HEK293T (cell line): ENCODE results near the gene SLC27A6.

ENCODE experiments used
- CTCF ChIA-PET: fragments of 350-600 bp; formaldehyde crosslinking; extraction: SDS; loops from one replicate; lab custom pipeline; 2021; ENCODE audit warnings: antibody characterized with exemption, inconsistent platforms; lab: Yijun Ruan, JAX
- POLR2A ChIA-PET: fragments of 350-600 bp; formaldehyde crosslinking; extraction: SDS; loops from one replicate; lab custom pipeline; 2020; ENCODE audit warnings: antibody characterized with exemption, inconsistent platforms; lab: Yijun Ruan, JAX
- DNase-seq: peaks from one replicate; pipeline ENCODE4 v3.0.0; 2012; ENCODE audit warnings: mixed read lengths; ENCODE audit errors: extremely low spot score
- ARNT ChIP-seq: fragments of 450-650 bp; IDR thresholded peaks from 2 replicates; pipeline ENCODE4 v1.6.1; 2017; ENCODE audit warnings: mild to moderate bottlenecking
- BHLHE40 ChIP-seq: fragments of 450-650 bp; IDR thresholded peaks from 2 replicates; pipeline ENCODE4 v1.6.1; 2016; ENCODE audit warnings: mild to moderate bottlenecking, moderate library complexity, borderline replicate concordance
- CTBP1 ChIP-seq: fragments of 450-650 bp; IDR thresholded peaks from 2 replicates; pipeline ENCODE4 v1.6.1; 2016; ENCODE audit warnings: borderline replicate concordance
- ELF4 ChIP-seq: fragments of 450-650 bp; IDR thresholded peaks from 2 replicates; pipeline ENCODE4 v1.6.1; 2017; ENCODE audit warnings: antibody characterized with exemption
- FOXA1 ChIP-seq: fragments of 450-650 bp; IDR thresholded peaks from 2 replicates; pipeline ENCODE4 v1.6.1; 2016; ENCODE audit warnings: mild to moderate bottlenecking
- FOXK2 ChIP-seq: fragments of 450-650 bp; IDR thresholded peaks from 2 replicates; pipeline ENCODE4 v1.6.1; 2016; ENCODE audit warnings: mild to moderate bottlenecking
- FOXM1 ChIP-seq: fragments of 450-650 bp; IDR thresholded peaks from 2 replicates; pipeline ENCODE4 v1.6.1; 2017; ENCODE audit warnings: mild to moderate bottlenecking, borderline replicate concordance
- HDGF ChIP-seq: fragments of 450-650 bp; IDR thresholded peaks from 2 replicates; pipeline ENCODE4 v1.6.1; 2017; ENCODE audit warnings: antibody characterized with exemption, borderline replicate concordance
- L3MBTL2 ChIP-seq: fragments of 450-650 bp; conservative IDR thresholded peaks from 2 replicates; pipeline ENCODE4 v1.6.1; 2016; ENCODE audit warnings: mild to moderate bottlenecking
- LEF1 ChIP-seq: fragments of 450-650 bp; IDR thresholded peaks from 2 replicates; pipeline ENCODE4 v1.6.1; 2017; ENCODE audit warnings: mild to moderate bottlenecking, borderline replicate concordance
- NFRKB ChIP-seq: fragments of 450-650 bp; IDR thresholded peaks from 2 replicates; pipeline ENCODE4 v1.6.1; 2016; ENCODE audit warnings: mild to moderate bottlenecking, moderate library complexity
- PKNOX1 ChIP-seq: fragments of 450-650 bp; IDR thresholded peaks from 2 replicates; pipeline ENCODE4 v1.6.1; 2016
- SP1 ChIP-seq: fragments of 450-650 bp; IDR thresholded peaks from 2 replicates; pipeline ENCODE4 v1.6.1; 2017
- SUZ12 ChIP-seq: fragments of 450-650 bp; IDR thresholded peaks from 2 replicates; pipeline ENCODE4 v1.6.1; 2016; ENCODE audit warnings: mild to moderate bottlenecking
- TARDBP ChIP-seq: fragments of 450-650 bp; IDR thresholded peaks from 2 replicates; pipeline ENCODE4 v1.6.1; 2016
- ZNF384 ChIP-seq: fragments of 450-650 bp; IDR thresholded peaks from 2 replicates; pipeline ENCODE4 v1.6.1; 2016

Gene SLC27A6

DNA sequence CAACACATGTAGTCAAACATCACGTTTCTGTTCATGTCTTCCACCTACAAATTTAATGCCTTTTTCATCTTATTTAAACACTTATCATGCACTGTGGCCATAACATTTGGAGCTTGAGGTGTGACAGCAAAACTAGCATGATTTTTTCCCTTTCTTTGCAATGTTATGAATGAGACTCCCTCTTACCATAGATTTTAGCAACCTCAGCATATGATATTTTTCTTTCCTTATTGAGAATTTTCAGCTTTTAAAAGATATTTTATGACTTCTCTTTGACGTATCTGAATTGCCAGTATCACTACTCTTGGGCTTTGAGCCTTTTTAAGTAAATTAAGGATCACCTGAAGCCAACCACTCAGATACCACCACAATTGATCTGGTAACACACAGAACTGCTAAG lies 96.6 kb downstream of the SLC27A6 start:
- no peak for DNase-seq
- POLR2A ChIA-PET = no interaction called here
- CTCF ChIA-PET = no interaction called here
- TF ChIP-seq CTBP1 = no peak
- TF ChIP-seq ARNT = no peak
- no peak for TF ChIP-seq BHLHE40
- TF ChIP-seq L3MBTL2 = no peak
- no peak for TF ChIP-seq ELF4
- TF ChIP-seq SP1 = no peak
- TF ChIP-seq FOXA1 = no peak
- no peak for TF ChIP-seq LEF1
- TF ChIP-seq TARDBP = no peak
- no peak for TF ChIP-seq PKNOX1

DNA sequence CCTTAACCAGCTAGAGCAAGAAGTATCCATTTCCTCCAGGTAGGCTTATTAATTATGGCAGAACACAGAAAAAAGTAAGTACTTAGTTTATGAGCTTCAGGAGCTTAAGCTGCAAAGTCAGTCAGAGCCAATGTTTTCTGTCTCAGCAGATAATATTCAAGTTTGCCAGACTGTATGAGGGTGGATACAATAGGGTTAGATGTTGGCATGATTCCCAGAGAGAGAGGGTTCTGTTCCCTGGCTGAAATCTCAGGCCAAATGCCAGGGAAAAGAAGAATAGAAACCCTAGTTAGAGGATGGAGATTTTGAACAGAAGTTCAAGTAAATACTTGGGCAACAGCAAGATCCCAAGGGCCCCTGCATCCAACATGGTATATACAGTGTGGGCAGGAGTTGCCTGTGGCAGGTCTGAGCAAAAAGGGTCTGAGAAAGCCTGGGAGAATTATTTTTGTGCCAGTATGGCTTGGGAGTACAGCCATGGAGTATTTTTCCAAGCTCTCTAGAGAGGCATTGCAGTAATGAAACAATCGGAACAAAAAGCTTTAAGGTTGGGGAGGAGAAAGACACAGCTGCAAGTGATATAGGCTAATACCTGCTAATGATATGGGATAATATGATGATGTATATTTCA lies 98.3 kb downstream of the SLC27A6 start:
- no peak for DNase-seq
- TF ChIP-seq ELF4 (no peak), BHLHE40 (no peak)
- ChIA-PET POLR2A (interaction anchor here (1.0 kb wide), 1 partner anchor 31 kb away, joined by 3 read pairs; the partner anchor contains the start of gene ISOC1), CTCF (no interaction called here)

GRCh38 chr5:129065721-129066120 lies 100.4 kb downstream of the SLC27A6 start:
- CTCF ChIA-PET = interaction anchor here (0.6 to 0.7 kb wide), 2 partner anchors 61 to 1171 kb away, joined by 3 to 4 read pairs; no protein-coding TSS in a partner anchor
- DNase-seq = no peak
- TF ChIP-seq ZNF384 = no peak
- no peak for TF ChIP-seq FOXA1
- no peak for TF ChIP-seq HDGF
- TF ChIP-seq FOXM1 = no peak
- TF ChIP-seq BHLHE40 = no peak
- TF ChIP-seq LEF1 = no peak
- no peak for TF ChIP-seq PKNOX1
- TF ChIP-seq TARDBP = no peak
- no peak for TF ChIP-seq FOXK2
- no peak for TF ChIP-seq SUZ12
- no peak for TF ChIP-seq NFRKB
- no peak for TF ChIP-seq CTBP1
- TF ChIP-seq ELF4 = no peak
- TF ChIP-seq L3MBTL2 = no peak
- TF ChIP-seq SP1 = no peak
- TF ChIP-seq ARNT = no peak
- POLR2A ChIA-PET = no interaction called here

DNA sequence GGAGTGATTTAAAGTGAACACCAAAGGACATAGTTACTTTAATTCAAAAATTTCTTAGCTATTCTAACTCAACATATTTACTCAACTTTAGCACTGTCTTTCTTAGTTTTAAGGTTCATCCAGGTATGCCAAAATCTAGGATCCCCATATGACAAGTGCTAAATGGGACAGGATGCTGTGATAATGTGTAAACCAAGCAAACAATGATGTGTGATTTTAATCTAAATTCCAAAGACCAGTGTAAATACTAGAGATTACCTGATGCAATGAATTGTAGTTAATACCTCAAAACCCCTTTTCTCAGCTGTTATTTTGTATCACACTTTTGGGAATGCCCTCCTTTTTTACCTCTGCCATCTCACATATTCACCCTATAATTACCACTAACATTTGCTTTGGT lies 102.5 kb downstream of the SLC27A6 start:
- TF ChIP-seq FOXA1 (no peak), FOXK2 (no peak), NFRKB (no peak), LEF1 (no peak), SUZ12 (no peak), BHLHE40 (no peak), ELF4 (no peak), CTBP1 (no peak), PKNOX1 (no peak), SP1 (no peak), ARNT (no peak)
- no peak for DNase-seq
- POLR2A ChIA-PET = no interaction called here
- CTCF ChIA-PET = no interaction called here

- CTCF ChIA-PET = no interaction called here
- TF ChIP-seq ZNF384 = no peak
- TF ChIP-seq FOXM1 = no peak
- no peak for TF ChIP-seq SUZ12
- no peak for TF ChIP-seq LEF1
- TF ChIP-seq TARDBP = no peak
- TF ChIP-seq SP1 = no peak
- no peak for TF ChIP-seq ARNT
- TF ChIP-seq PKNOX1 = no peak
- TF ChIP-seq BHLHE40 = no peak
- no peak for TF ChIP-seq FOXK2
- POLR2A ChIA-PET = no interaction called here
- DNase-seq = no peak
Observed at GRCh38 chr5:129069292-129069691, 104.0 kb downstream of the SLC27A6 start.

DNA sequence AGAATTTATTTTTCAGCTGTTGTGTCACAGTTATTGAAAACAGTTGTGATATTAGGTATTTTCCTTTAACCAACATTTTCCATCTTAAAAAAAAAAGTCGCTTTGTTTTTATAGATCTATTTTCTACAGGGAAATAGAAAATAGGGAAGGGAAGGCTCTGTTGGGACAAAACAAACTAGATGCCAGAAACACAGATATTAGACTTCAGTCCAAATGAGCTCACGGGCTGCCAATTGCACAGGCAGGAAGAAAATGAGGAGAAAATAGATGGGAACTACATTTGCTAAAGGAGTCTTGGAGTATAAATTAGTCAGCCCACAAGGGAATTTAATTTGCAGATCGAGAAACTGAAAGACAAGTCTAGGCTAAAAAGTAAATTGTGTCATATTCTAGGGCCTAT lies 107.8 kb downstream of the SLC27A6 start:
- ChIA-PET CTCF (interaction anchor here (0.7 kb wide), 1 partner anchor 22 kb away, joined by 3 read pairs; the partner anchor contains the start of gene ISOC1), POLR2A (no interaction called here)
- DNase-seq = no peak
- no peak for TF ChIP-seq HDGF
- TF ChIP-seq NFRKB = no peak
- TF ChIP-seq LEF1 = no peak
- no peak for TF ChIP-seq FOXA1
- TF ChIP-seq PKNOX1 = no peak
- TF ChIP-seq FOXK2 = no peak
- TF ChIP-seq FOXM1 = no peak
- TF ChIP-seq ZNF384 = no peak
- TF ChIP-seq ARNT = no peak
- no peak for TF ChIP-seq L3MBTL2
- TF ChIP-seq TARDBP = no peak
- no peak for TF ChIP-seq BHLHE40
- no peak for TF ChIP-seq SUZ12
- TF ChIP-seq SP1 = no peak
